Transverse colon (tissue), 4 donors: ENCODE results near the gene IL3RA.

Experiments used
- EP300 ChIP-seq: sonication (generic); formaldehyde crosslinking; IDR thresholded peaks from one replicate; pipeline ENCODE4 v1.6.1; 2017; ENCODE audit warnings: antibody characterized with exemption, low read depth
- POLR2AphosphoS5 ChIP-seq, 3 donors: sonication (generic); formaldehyde crosslinking; IDR thresholded peaks; one replicate each; pipeline ENCODE4 v1.6.1; 2016; ENCODE audit warnings: antibody characterized with exemption in 3 of 3
- TF ChIP-seq, protein P1 (sequence below), 5 experiments: fragments of 200-600 bp in 3 of 5; fragments of 450-650 bp in 2 of 5; sonication (generic) in 3 of 5; IDR thresholded peaks; 1 replicate in 2 of 5; 2 replicates in 3 of 5; pipeline ENCODE4 v1.5.1; 2016 to 2017; ENCODE audit warnings: antibody characterized with exemption in 5 of 5, inconsistent platforms in 3 of 5, mild to moderate bottlenecking in 2 of 5, moderate library complexity in 1 of 5

DNA sequence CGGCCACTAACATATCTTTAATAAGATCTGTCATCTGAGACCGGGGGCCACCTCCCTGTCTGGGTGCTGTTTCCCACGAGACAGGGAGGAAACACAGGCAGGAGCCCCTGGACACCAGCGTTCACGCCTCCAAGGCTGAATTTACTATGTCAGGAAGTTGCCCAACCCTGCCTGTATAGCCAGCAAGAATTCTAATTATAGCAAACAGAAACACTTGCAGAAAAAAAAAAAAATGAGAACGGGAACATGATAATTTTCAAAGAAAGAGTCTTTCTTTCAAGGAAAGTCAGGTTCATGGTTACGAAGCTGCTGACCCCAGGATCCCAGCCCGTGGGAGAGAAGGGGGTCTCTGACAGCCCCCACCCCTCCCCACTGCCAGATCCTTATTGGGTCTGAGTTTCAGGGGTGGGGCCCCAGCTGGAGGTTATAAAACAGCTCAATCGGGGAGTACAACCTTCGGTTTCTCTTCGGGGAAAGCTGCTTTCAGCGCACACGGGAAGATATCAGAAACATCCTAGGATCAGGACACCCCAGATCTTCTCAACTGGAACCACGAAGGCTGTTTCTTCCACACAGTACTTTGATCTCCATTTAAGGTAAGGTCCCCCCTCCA lies at the start of gene IL3RA:
- TF ChIP-seq, protein P1, sequence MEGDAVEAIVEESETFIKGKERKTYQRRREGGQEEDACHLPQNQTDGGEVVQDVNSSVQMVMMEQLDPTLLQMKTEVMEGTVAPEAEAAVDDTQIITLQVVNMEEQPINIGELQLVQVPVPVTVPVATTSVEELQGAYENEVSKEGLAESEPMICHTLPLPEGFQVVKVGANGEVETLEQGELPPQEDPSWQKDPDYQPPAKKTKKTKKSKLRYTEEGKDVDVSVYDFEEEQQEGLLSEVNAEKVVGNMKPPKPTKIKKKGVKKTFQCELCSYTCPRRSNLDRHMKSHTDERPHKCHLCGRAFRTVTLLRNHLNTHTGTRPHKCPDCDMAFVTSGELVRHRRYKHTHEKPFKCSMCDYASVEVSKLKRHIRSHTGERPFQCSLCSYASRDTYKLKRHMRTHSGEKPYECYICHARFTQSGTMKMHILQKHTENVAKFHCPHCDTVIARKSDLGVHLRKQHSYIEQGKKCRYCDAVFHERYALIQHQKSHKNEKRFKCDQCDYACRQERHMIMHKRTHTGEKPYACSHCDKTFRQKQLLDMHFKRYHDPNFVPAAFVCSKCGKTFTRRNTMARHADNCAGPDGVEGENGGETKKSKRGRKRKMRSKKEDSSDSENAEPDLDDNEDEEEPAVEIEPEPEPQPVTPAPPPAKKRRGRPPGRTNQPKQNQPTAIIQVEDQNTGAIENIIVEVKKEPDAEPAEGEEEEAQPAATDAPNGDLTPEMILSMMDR (IDR thresholded peaks at IDR 0.05): no peak
- TF ChIP-seq POLR2AphosphoS5 (IDR thresholded peaks at IDR 0.05) (peak in 2 of 3 donors; percentile 15 to 40), EP300 (no peak)
